ENCODE measurements around the gene RGS18.

DNA sequence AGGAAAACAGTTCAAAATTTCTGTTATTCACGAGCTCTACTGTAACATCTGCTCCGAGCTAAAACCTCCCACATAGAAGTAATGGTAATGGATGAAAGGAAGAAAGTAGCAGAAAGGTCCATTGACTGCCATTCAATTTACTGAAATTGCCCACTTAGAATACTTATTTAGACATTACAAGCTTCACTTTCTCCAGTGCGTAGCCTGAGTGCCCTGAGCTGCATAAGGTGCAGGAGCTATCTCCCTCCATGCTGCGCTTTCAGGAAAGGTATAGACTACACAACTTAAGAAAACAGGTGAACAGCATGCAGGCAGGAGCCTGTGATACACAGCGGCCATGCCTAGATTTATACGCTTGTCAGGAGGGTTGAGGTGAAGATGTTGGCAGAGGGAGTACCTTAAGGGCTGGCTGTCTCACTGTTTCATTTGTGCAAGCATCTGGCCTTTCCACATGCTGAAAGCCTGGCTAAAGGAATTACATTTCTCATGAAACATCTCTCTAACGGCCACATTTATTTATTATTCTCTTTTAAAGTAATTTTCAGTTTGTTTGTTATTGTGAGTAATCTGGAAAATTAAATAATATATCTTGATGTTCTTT, 74.7 kb downstream of the RGS18 start:
- TF ChIP-seq CTCF (IDR thresholded peaks at IDR 0.05) (no peak), EP300 (IDR thresholded peaks at IDR 0.05) (no peak), POLR2AphosphoS5 (IDR thresholded peaks at IDR 0.05) (no peak), POLR2A (IDR thresholded peaks at IDR 0.05) (no peak)

All from gastroesophageal sphincter (tissue), 3 donors.